PC-9 (cell line): ENCODE measurements around the gene ATG3. TPM values are rescaled to one million over a fixed set of nuclear protein-coding genes. Genes with fewer than 3 reads are reported as not detected.
"Not testable (repeated sequence)": the region's sequence is repeated elsewhere in the genome, so short reads cannot be mapped to it uniquely, and the experiment has no call there.

Source experiments
- BruUV-seq: library from RNA; stranded (reverse); fragments of 400-500 nt; replicated peaks from 2 replicates; lab custom pipeline; 2021; lab: Mats Ljungman, UMichigan
- CTCF ChIA-PET: fragments of 300-600 bp; sonication (Branson Sonifier 250); formaldehyde crosslinking; loops from one replicate; lab custom pipeline; 2022; ENCODE audit warnings: antibody characterized with exemption; lab: Charles Lee
- POLR2A ChIA-PET: fragments of 300-600 bp; sonication (Branson Sonifier 250); formaldehyde crosslinking; loops from one replicate; lab custom pipeline; 2022; ENCODE audit warnings: antibody characterized with exemption; ENCODE audit not compliant: unreplicated experiment; lab: Charles Lee
- DNase-seq, 2 experiments: peaks; one replicate each; pipeline versions ENCODE4 v3.0.0 to v3.0.0-alpha.2; 2015 to 2022; ENCODE audit warnings: mixed read lengths in 1 of 2
- H2AFZ ChIP-seq: fragments of 200-600 bp; sonication (generic); 2 replicates; pipeline ENCODE4 v1.8.1; 2017; ENCODE audit warnings: antibody characterized with exemption
- H3F3A ChIP-seq: fragments of 200-600 bp; sonication (generic); 2 replicates; pipeline ENCODE4 v1.8.1; 2017; ENCODE audit warnings: antibody characterized with exemption, mild to moderate bottlenecking, low read depth; ENCODE audit not compliant: insufficient read depth
- H3K27ac ChIP-seq: fragments of 200-600 bp; sonication (generic); 2 replicates; pipeline ENCODE4 v1.6.1; 2016; ENCODE audit warnings: mixed run types
- H3K27me3 ChIP-seq: fragments of 200-600 bp; sonication (generic); 2 replicates; pipeline ENCODE4 v1.6.1; 2016; ENCODE audit warnings: low read depth, mixed run types; ENCODE audit not compliant: insufficient read depth
- H3K36me3 ChIP-seq: fragments of 200-600 bp; sonication (generic); 2 replicates; pipeline ENCODE4 v1.6.1; 2016; ENCODE audit warnings: low read depth, mixed run types
- H3K4me1 ChIP-seq: fragments of 200-600 bp; sonication (generic); replicated peaks from 2 replicates; pipeline ENCODE4 v1.6.1; 2016; ENCODE audit warnings: mixed run types; ENCODE audit not compliant: insufficient read depth
- H3K4me2 ChIP-seq: fragments of 200-600 bp; sonication (generic); 2 replicates; pipeline ENCODE4 v1.6.1; 2017; ENCODE audit warnings: mixed run types
- H3K4me3 ChIP-seq: fragments of 200-600 bp; sonication (generic); 2 replicates; pipeline ENCODE4 v1.6.1; 2016; ENCODE audit warnings: mixed run types
- H3K79me2 ChIP-seq: fragments of 200-600 bp; sonication (generic); 2 replicates; pipeline ENCODE4 v1.6.1; 2017; ENCODE audit warnings: low read depth, mixed run types
- H3K9me2 ChIP-seq: fragments of 200-600 bp; sonication (generic); 2 replicates; pipeline ENCODE4 v1.8.1; 2017; ENCODE audit warnings: mild to moderate bottlenecking; ENCODE audit not compliant: insufficient read depth
- H3K9me3 ChIP-seq: fragments of 200-600 bp; sonication (generic); 2 replicates; pipeline ENCODE4 v1.8.1; 2016; ENCODE audit warnings: low read depth; ENCODE audit not compliant: insufficient read depth
- H4K20me1 ChIP-seq: fragments of 200-600 bp; sonication (generic); 2 replicates; pipeline ENCODE4 v1.8.1; 2017; ENCODE audit not compliant: insufficient read depth
- CTCF ChIP-seq: fragments of 200-600 bp; sonication (generic); conservative IDR thresholded peaks from 2 replicates; pipeline ENCODE4 v1.6.1; 2017; ENCODE audit warnings: mixed run types, antibody characterized with exemption, mild to moderate bottlenecking, moderate library complexity
- EZH2 ChIP-seq: fragments of 200-600 bp; sonication (generic); IDR thresholded peaks from 2 replicates; pipeline ENCODE4 v1.8.0; 2017; ENCODE audit warnings: antibody characterized with exemption, low read depth
- intact Hi-C: fragments of 100-400 bp; cut with micrococcal nuclease; formaldehyde crosslinking; loops from one replicate; pipeline ENCODE4 v1.10.0; 2022; ENCODE audit not compliant: unreplicated experiment
- total RNA-seq: library from RNA; stranded (reverse); gene quantifications from 2 replicates; pipeline ENCODE4 v1.2.3, GENCODE V29; 2021

Gene ATG3
- total RNA-seq, 1 experiment from 2014 or later = 68.9 TPM

- no peaks in the 10 kb centered on the region for H4K20me1 ChIP-seq
- no peaks in the 10 kb centered on the region for H3K4me1 ChIP-seq
- BruUV-seq = no TSS peak
Measured at GRCh38 chr3:112497897-112498548, 63.7 kb downstream of the ATG3 start.

GRCh38 chr3:112496366-112497067 lies 65.2 kb downstream of the ATG3 start:
- Histone ChIP-seq H3K9me2 (no peaks in the 10 kb centered on the region; the same call in 1 of the 2 replicates), H3K4me1 (no peaks in the 10 kb centered on the region), H2AFZ (no peak overlapping the region), H4K20me1 (no peaks in the 10 kb centered on the region), H3F3A (no peaks in the 10 kb centered on the region), H3K4me3 (no peak overlapping the region), H3K36me3 (no peaks in the 10 kb centered on the region), H3K4me2 (no peak overlapping the region), H3K9me3 (no peaks in the 10 kb centered on the region), H3K27me3 (peaks cover 6% of the 10 kb centered on the region; the same call in 1 of the 2 replicates), H3K27ac (no peak overlapping the region), H3K79me2 (no peaks in the 10 kb centered on the region)
- CTCF ChIA-PET = no interaction called here
- BruUV-seq = no TSS peak
- intact Hi-C loops = no loop called here
- POLR2A ChIA-PET = no interaction called here
- DNase-seq = no peak
- TF ChIP-seq EZH2 (no peak), CTCF (no peak)

More at GRCh38 chr3:112497897-112498548, 63.7 kb downstream of the ATG3 start:
- no peak overlapping the region for H3K27ac ChIP-seq
- H3K4me3 ChIP-seq = no peak overlapping the region
- H3K27me3 ChIP-seq = 0 out of 2 replicates have a peak, but pooled peaks cover 6% of the 10 kb centered on the region
- TF ChIP-seq EZH2 (no peak), CTCF (no peak)
- ChIA-PET CTCF (no interaction called here), POLR2A (no interaction called here)
- H3K4me2 ChIP-seq = no peak overlapping the region
- no peaks in the 10 kb centered on the region for H3F3A ChIP-seq
- intact Hi-C loops = no loop called here
- DNase-seq = no peak
- H3K9me2 ChIP-seq = no peaks in the 10 kb centered on the region
- no peaks in the 10 kb centered on the region for H3K36me3 ChIP-seq
- no peaks in the 10 kb centered on the region for H3K79me2 ChIP-seq
- H2AFZ ChIP-seq = no peak overlapping the region
- H3K9me3 ChIP-seq = no peaks in the 10 kb centered on the region

- H3K27me3 ChIP-seq = peaks cover 11% of the 10 kb centered on the region; the same call in 1 of the 2 replicates
- POLR2A ChIA-PET, H3K4me1 ChIP-seq: not testable (repeated sequence)
Measured at GRCh38 chr3:112494448-112494767, 67.4 kb downstream of the ATG3 start.

More at GRCh38 chr3:112494448-112494767, 67.4 kb downstream of the ATG3 start:
- H3K79me2 ChIP-seq, CTCF ChIA-PET, H3F3A ChIP-seq, H3K36me3 ChIP-seq, H3K4me2 ChIP-seq, H4K20me1 ChIP-seq, DNase-seq, BruUV-seq, H3K9me3 ChIP-seq, H2AFZ ChIP-seq, H3K4me3 ChIP-seq, H3K9me2 ChIP-seq, intact Hi-C loops, H3K27ac ChIP-seq: not testable (repeated sequence)
